Vagina (tissue), 2 donors: ENCODE measurements around the gene PODN.

Experiments used
- CTCF ChIP-seq, 3 experiments: fragments of 450-650 bp in 2 of 3; fragments of 200-600 bp in 1 of 3; sonication (generic) in 1 of 3; IDR thresholded peaks; one replicate each; pipeline ENCODE4 v1.5.1; 2017 to 2019; ENCODE audit warnings: antibody characterized with exemption in 3 of 3, mild to moderate bottlenecking in 2 of 3, moderate library complexity in 2 of 3
- POLR2A ChIP-seq, 2 donors: fragments of 450-650 bp; IDR thresholded peaks; one replicate each; pipeline ENCODE4 v1.6.1; 2017; ENCODE audit warnings: antibody characterized with exemption in 2 of 2, mild to moderate bottlenecking in 2 of 2, moderate library complexity in 2 of 2

GRCh38 chr1:53075206-53075605 lies 13.2 kb downstream of the PODN start:
- TF ChIP-seq CTCF (IDR thresholded peaks at IDR 0.05) (no peak), POLR2A (IDR thresholded peaks at IDR 0.05) (no peak)
